Endothelial cell of umbilical vein (primary cell): ENCODE results near the gene PKN3. TPM values are rescaled to one million over a fixed set of nuclear protein-coding genes. Genes with fewer than 3 reads are reported as not detected.

Source experiments
- BruUV-seq: library from RNA; stranded (reverse); fragments of 400-500 nt; replicated peaks from 2 replicates; lab custom pipeline; 2021; lab: Mats Ljungman, UMichigan
- CTCF ChIA-PET: fragments of 300-600, 350-600 bp; sonication (Branson Sonifier 250); formaldehyde crosslinking; loops from one replicate; lab custom pipeline; 2021; ENCODE audit warnings: antibody characterized with exemption, inconsistent platforms; lab: Charles Lee
- POLR2A ChIA-PET: fragments of 300-600, 350-600 bp; sonication (Branson Sonifier 250); formaldehyde crosslinking; loops from one replicate; lab custom pipeline; 2021; ENCODE audit warnings: antibody characterized with exemption, inconsistent platforms; lab: Charles Lee
- DNase-seq: peaks from one replicate; pipeline ENCODE4 v3.0.0-alpha.2; 2011; ENCODE audit warnings: low read depth, low spot score
- FAIRE-seq: peaks from 2 replicates; lab custom pipeline; 2011; peaks lifted over from hg19 to GRCh38; lab: Jason Lieb, UNC
- H2AFZ ChIP-seq: 2 replicates; pipeline ENCODE4 v1.6.0; 2012; ENCODE audit warnings: low read depth, low read length, control low read depth, inconsistent platforms
- H3K27ac ChIP-seq: 2 replicates; pipeline ENCODE4 v1.5.1; 2011; ENCODE audit warnings: low read depth, mild to moderate bottlenecking, control low read depth, low read length, moderate library complexity; ENCODE audit not compliant: insufficient read depth
- H3K27me3 ChIP-seq, 2 experiments: 2 replicates each; pipeline versions ENCODE4 v1.6.0 to v1.6.1; 2011; ENCODE audit warnings: low read length in 2 of 2, mixed read lengths in 1 of 2; ENCODE audit not compliant: control insufficient read depth in 2 of 2, insufficient read depth in 2 of 2
- H3K36me3 ChIP-seq, 2 experiments: 2 replicates in 1 of 2; 3 replicates in 1 of 2; pipeline ENCODE4 v1.5.1; 2011; ENCODE audit warnings: low read length in 2 of 2, mild to moderate bottlenecking in 1 of 2, moderate library complexity in 1 of 2; ENCODE audit not compliant: control insufficient read depth in 2 of 2, insufficient read depth in 2 of 2; ENCODE audit errors: extremely low read depth in 1 of 2
- H3K4me1 ChIP-seq: 3 replicates; pipeline ENCODE4 v1.5.1; 2011; ENCODE audit warnings: mild to moderate bottlenecking, low read length; ENCODE audit not compliant: control insufficient read depth, insufficient read depth; ENCODE audit errors: extremely low read depth
- H3K4me2 ChIP-seq: 2 replicates; pipeline ENCODE4 v1.6.1; 2011; ENCODE audit warnings: low read length, control low read depth, mixed read lengths; ENCODE audit not compliant: insufficient read depth
- H3K4me3 ChIP-seq, 3 experiments: fragments of 200-600 bp in 1 of 3; sonication (generic), shearing (Covaris generic) in 1 of 3; replicated peaks in 1 of 3; 2 replicates each; pipeline ENCODE4 v1.5.1; 2011 to 2016; ENCODE audit warnings: control low read depth in 3 of 3, low read length in 3 of 3, mild to moderate bottlenecking in 2 of 3, inconsistent platforms in 1 of 3, low read depth in 1 of 3, moderate library complexity in 1 of 3; ENCODE audit not compliant: insufficient read depth in 1 of 3
- H3K79me2 ChIP-seq: 2 replicates; pipeline ENCODE4 v1.6.0; 2012; ENCODE audit warnings: low read length, inconsistent platforms; ENCODE audit not compliant: control insufficient read depth, insufficient read depth
- H3K9ac ChIP-seq: replicated peaks from 2 replicates; pipeline ENCODE3; 2011; ENCODE audit warnings: low read length, control low read depth; ENCODE audit not compliant: insufficient read depth; ENCODE audit errors: extremely low read depth
- H3K9me1 ChIP-seq: replicated peaks from 3 replicates; pipeline ENCODE4 v1.6.0; 2011; ENCODE audit warnings: mild to moderate bottlenecking, low read length; ENCODE audit not compliant: control insufficient read depth, insufficient read depth; ENCODE audit errors: extremely low read depth
- H3K9me3 ChIP-seq: replicated peaks from 2 replicates; pipeline ENCODE4 v1.5.1; 2012; ENCODE audit warnings: low read length, inconsistent platforms; ENCODE audit not compliant: control insufficient read depth, insufficient read depth
- H4K20me1 ChIP-seq: replicated peaks from 2 replicates; pipeline ENCODE3; 2011; ENCODE audit warnings: mild to moderate bottlenecking, low read length; ENCODE audit not compliant: control insufficient read depth, insufficient read depth; ENCODE audit errors: extremely low read depth
- EZH2 ChIP-seq: IDR thresholded peaks from 2 replicates; pipeline ENCODE4 v1.6.1; 2012; ENCODE audit warnings: borderline replicate concordance, low read depth, mild to moderate bottlenecking, moderate library complexity, low read length, inconsistent platforms; ENCODE audit not compliant: severe bottlenecking
- FOS ChIP-seq: IDR thresholded peaks from 2 replicates; pipeline ENCODE4 v1.6.1; 2011; ENCODE audit warnings: mild to moderate bottlenecking, low read length, moderate library complexity, borderline replicate concordance; ENCODE audit not compliant: insufficient read depth
- GATA2 ChIP-seq: IDR thresholded peaks from 2 replicates; pipeline ENCODE4 v1.7.0; 2011; ENCODE audit warnings: low read depth, mild to moderate bottlenecking, moderate library complexity, mixed read lengths, low read length; ENCODE audit not compliant: insufficient read length, insufficient read depth
- JUN ChIP-seq: IDR thresholded peaks from 2 replicates; pipeline ENCODE4 v1.6.1; 2011; ENCODE audit warnings: borderline replicate concordance, low read depth; ENCODE audit not compliant: insufficient read length, insufficient read depth
- MAX ChIP-seq: IDR thresholded peaks from 2 replicates; pipeline ENCODE4 v1.6.1; 2011; ENCODE audit not compliant: insufficient read depth, insufficient read length
- MYC ChIP-seq: IDR thresholded peaks from one replicate; pipeline ENCODE4 v1.6.1; 2011; ENCODE audit warnings: mild to moderate bottlenecking, low read depth, low read length
- POLR2A ChIP-seq: IDR thresholded peaks from 2 replicates; pipeline ENCODE4 v1.6.1; 2012; ENCODE audit warnings: low read depth, mild to moderate bottlenecking, control low read depth, low read length
- POLR2AphosphoS5 ChIP-seq: IDR thresholded peaks from 2 replicates; pipeline ENCODE4 v1.6.1; 2012; ENCODE audit warnings: low read depth, mild to moderate bottlenecking, control low read depth, low read length, moderate library complexity; ENCODE audit not compliant: insufficient read depth
- dilution Hi-C: fragments of 300-500 bp; cut with MboI; formaldehyde crosslinking; loops from one replicate; pipeline ENCODE4 v1.15.0; 2019; ENCODE audit warnings: low sequenced_read_pairs; ENCODE audit not compliant: extremely low pct_ligation_motif_present
- intact Hi-C: fragments of 100-400 bp; cut with micrococcal nuclease; formaldehyde crosslinking; loops from one replicate; pipeline ENCODE4 v1.10.0; 2022
- polyA plus RNA-seq, 4 experiments: library from polyadenylated mRNA; depleted of rRNA in 3 of 4; stranded (reverse) in 3 of 4; unstranded in 1 of 4; fragments of >200 nt; gene quantifications; 2 replicates each; pipeline versions ENCODE4 v1.2.1 to v1.2.3, GENCODE V29; 2011 to 2012; ENCODE audit warnings: missing spikeins in 1 of 4
- total RNA-seq: library from RNA; stranded (reverse); gene quantifications from 2 replicates; pipeline ENCODE4 v1.2.3, GENCODE V29; 2021
- TF ChIP-seq, protein P1 (sequence below), 2 donors: IDR thresholded peaks; 1 replicate in 1 of 2; 2 replicates in 1 of 2; pipeline ENCODE4 v1.5.1; 2011; ENCODE audit warnings: low read length in 2 of 2, mild to moderate bottlenecking in 2 of 2, moderate library complexity in 2 of 2, control low read depth in 1 of 2, inconsistent platforms in 1 of 2, low read depth in 1 of 2; ENCODE audit not compliant: insufficient read depth in 1 of 2; ENCODE audit errors: extremely low read depth in 1 of 2

PKN3 gene
- total and polyA plus RNA-seq, 2 donors (not counting 3 experiments of a cell fraction or from before 2014, with no cell fraction given): 29.5 to 40.4 TPM

DNA sequence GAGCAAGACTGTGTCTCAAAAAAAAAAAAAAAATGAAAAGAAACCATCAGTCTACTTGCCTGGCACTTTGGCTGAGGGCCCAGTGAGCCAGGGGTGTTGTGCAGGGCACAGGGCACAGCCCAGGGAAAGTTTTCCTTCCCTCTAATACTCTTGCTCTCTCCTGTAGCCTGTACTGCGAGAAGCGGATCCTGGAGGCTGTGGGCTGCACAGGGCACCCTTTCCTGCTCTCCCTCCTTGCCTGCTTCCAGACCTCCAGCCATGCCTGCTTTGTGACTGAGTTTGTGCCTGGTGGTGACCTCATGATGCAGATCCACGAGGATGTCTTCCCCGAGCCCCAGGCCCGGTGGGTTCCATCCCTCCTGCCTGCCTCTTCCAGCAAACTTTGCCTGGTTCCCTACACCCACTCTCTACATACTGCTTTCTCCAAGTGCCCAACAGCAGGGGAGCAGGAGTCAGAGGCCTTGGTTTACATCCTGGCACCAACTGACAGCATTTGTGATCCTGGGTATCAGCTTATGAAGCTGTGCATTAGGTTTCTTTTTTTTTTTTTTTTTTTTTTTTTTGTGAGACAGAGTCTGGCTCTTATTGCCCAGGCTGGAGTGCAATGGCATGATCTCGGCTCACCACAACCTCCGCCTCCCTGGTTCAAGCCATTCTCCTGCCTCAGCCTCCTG is 14.4 kb downstream of the PKN3 start:
- H3K27ac ChIP-seq: no peak overlapping the region
- no peaks in the 10 kb centered on the region for H4K20me1 ChIP-seq
- H3K4me2 ChIP-seq: no peak overlapping the region
- no peak overlapping the region for H3K9ac ChIP-seq
- DNase-seq (no peak), FAIRE-seq (no peak)
- peaks cover 2 to 24% of the 10 kb centered on the region in 2 experiments for H3K36me3 ChIP-seq
- no peak overlapping the region for H2AFZ ChIP-seq
- CTCF ChIA-PET: no interaction called here
- H3K79me2 ChIP-seq: no peaks in the 10 kb centered on the region
- intact Hi-C loops: no loop called here
- no peak for TF ChIP-seq POLR2AphosphoS5
- no peak for TF ChIP-seq POLR2A
- no peak for TF ChIP-seq MAX
- no peak for TF ChIP-seq JUN
- TF ChIP-seq, protein P1, sequence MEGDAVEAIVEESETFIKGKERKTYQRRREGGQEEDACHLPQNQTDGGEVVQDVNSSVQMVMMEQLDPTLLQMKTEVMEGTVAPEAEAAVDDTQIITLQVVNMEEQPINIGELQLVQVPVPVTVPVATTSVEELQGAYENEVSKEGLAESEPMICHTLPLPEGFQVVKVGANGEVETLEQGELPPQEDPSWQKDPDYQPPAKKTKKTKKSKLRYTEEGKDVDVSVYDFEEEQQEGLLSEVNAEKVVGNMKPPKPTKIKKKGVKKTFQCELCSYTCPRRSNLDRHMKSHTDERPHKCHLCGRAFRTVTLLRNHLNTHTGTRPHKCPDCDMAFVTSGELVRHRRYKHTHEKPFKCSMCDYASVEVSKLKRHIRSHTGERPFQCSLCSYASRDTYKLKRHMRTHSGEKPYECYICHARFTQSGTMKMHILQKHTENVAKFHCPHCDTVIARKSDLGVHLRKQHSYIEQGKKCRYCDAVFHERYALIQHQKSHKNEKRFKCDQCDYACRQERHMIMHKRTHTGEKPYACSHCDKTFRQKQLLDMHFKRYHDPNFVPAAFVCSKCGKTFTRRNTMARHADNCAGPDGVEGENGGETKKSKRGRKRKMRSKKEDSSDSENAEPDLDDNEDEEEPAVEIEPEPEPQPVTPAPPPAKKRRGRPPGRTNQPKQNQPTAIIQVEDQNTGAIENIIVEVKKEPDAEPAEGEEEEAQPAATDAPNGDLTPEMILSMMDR (IDR thresholded peaks at IDR 0.05; ENCODE audit: extremely low read depth in 1 of 2, insufficient read depth in 1 of 2, low read depth in 1 of 2, low read length in 2 of 2): no peak
- TF ChIP-seq GATA2: no peak
- no peak for TF ChIP-seq EZH2
- TF ChIP-seq MYC: no peak
- TF ChIP-seq FOS: no peak
- H3K4me1 ChIP-seq: no peaks in the 10 kb centered on the region
- no peak overlapping the region for H3K4me3 ChIP-seq
- no peaks in the 10 kb centered on the region for H3K27me3 ChIP-seq
- no peaks in the 10 kb centered on the region for H3K9me3 ChIP-seq
- H3K9me1 ChIP-seq: no peaks in the 10 kb centered on the region
- dilution Hi-C loops: no loop called here
- no TSS peak for BruUV-seq
- POLR2A ChIA-PET: interaction anchor here (0.7 kb wide), 2 partner anchors 11 to 13 kb away, joined by 6 read pairs; no protein-coding TSS in a partner anchor
